ENCODE data around the gene HNRNPH1. TPM values are rescaled to one million over a fixed set of nuclear protein-coding genes. Genes with fewer than 3 reads are reported as not detected.
"Not testable (repeated sequence)": the region's sequence is repeated elsewhere in the genome, so short reads cannot be mapped to it uniquely, and the experiment has no call there.

HNRNPH1 gene, protein sequence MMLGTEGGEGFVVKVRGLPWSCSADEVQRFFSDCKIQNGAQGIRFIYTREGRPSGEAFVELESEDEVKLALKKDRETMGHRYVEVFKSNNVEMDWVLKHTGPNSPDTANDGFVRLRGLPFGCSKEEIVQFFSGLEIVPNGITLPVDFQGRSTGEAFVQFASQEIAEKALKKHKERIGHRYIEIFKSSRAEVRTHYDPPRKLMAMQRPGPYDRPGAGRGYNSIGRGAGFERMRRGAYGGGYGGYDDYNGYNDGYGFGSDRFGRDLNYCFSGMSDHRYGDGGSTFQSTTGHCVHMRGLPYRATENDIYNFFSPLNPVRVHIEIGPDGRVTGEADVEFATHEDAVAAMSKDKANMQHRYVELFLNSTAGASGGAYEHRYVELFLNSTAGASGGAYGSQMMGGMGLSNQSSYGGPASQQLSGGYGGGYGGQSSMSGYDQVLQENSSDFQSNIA
- 100 to 1,000 TPM; 410 to 898 (median 679) TPM for total RNA-seq

DNA sequence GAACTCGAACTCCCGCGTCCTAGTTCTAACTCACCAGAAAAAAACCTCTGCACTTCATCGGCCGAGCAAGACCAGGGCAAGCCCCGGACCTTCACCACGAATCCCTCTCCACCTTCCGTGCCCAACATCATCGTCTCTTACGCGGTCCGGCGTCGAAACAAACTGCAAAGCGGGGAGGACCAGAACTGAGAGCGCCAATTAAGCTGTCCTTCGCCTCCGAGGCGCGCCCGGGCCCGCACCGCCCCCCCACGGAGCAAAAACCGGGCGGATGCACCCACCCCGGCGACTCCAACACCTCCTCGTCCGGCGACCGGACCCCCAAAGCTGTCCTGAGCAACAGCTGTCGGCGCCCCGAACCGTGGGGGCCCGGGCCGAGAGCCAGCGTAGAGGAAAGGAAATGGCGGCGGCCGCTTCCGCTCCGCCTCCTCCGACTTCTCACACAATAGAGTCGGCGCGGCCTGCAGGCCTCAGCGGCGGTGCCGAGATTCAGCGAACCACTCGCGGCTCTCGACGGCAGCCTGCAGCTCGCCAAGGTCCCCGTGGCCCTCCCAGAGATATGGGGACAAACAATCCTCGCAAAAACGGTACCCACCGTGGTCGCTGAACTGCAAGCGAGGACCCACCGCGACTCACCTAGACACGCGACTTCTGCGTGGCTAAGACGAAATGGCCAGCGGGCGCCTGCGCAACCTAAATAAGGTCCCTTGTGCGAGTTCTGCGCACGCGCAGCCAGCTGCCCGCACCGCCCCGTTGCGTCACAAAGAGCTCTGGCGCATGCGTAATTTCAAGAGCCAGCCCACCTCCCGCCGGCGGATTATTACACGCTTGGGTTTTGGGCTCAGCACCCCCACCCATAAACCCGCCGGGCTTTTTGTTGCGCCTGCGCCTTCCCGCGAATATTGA is at the start of gene HNRNPH1:
TSS of gene HNRNPH1 (minus strand) at position 669 of the 903 bp plus-strand sequence. CDS start at position 131, 538 bp downstream.
- DNase-seq (ENCODE audit: low spot score) (peak; percentile 86), ATAC-seq (ENCODE audit: low FRiP score) (peak; percentile 86)
- TF ChIP-seq, protein P1, sequence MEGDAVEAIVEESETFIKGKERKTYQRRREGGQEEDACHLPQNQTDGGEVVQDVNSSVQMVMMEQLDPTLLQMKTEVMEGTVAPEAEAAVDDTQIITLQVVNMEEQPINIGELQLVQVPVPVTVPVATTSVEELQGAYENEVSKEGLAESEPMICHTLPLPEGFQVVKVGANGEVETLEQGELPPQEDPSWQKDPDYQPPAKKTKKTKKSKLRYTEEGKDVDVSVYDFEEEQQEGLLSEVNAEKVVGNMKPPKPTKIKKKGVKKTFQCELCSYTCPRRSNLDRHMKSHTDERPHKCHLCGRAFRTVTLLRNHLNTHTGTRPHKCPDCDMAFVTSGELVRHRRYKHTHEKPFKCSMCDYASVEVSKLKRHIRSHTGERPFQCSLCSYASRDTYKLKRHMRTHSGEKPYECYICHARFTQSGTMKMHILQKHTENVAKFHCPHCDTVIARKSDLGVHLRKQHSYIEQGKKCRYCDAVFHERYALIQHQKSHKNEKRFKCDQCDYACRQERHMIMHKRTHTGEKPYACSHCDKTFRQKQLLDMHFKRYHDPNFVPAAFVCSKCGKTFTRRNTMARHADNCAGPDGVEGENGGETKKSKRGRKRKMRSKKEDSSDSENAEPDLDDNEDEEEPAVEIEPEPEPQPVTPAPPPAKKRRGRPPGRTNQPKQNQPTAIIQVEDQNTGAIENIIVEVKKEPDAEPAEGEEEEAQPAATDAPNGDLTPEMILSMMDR (IDR thresholded peaks at IDR 0.05): no peak

DNA sequence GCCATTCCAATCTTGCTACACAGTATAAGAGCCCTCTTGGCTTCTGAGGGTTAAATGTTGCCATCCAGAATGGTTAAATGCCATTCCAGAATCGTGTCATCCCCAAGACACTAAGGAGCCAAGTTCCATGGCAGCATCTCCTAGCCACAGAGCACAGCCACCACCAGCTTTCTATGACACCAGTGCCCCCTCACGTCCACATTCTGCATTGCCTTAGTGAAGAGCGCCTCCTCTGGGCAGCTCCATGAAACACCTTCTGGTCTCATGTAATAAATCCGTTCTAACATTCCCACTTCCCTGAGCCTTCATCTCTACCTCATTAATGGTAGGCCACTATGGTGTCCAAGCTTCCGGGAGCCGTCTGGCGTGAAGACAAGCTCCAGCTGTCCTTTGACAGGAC is 44.9 kb upstream of the HNRNPH1 start:
- no peak for ATAC-seq (ENCODE audit: low FRiP score)
- DNase-seq (ENCODE audit: low spot score): no peak
- TF ChIP-seq, protein P1 (IDR thresholded peaks at IDR 0.05): no peak

DNA sequence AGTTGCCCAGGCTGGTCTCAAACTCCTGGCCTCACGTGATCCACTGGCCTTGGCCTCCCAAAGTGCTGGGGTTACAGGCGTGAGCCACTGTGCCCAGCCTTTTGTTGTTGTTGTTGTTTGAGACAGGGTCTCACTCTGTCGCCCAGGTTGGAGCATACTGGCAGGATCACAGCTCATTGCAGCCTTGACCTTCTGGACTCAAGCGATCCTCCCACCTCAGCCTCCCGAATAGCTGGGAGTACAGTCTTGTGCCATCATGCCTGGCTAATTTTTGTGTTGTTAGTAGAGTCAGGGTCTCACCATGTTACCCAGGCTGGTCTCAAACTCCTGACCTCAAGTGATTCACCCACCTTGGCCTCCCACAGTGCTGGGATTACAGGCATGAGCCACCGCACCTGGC is 38.2 kb upstream of the HNRNPH1 start:
- not testable (repeated sequence) for ATAC-seq (ENCODE audit: low FRiP score); DNase-seq (ENCODE audit: low spot score)

DNA sequence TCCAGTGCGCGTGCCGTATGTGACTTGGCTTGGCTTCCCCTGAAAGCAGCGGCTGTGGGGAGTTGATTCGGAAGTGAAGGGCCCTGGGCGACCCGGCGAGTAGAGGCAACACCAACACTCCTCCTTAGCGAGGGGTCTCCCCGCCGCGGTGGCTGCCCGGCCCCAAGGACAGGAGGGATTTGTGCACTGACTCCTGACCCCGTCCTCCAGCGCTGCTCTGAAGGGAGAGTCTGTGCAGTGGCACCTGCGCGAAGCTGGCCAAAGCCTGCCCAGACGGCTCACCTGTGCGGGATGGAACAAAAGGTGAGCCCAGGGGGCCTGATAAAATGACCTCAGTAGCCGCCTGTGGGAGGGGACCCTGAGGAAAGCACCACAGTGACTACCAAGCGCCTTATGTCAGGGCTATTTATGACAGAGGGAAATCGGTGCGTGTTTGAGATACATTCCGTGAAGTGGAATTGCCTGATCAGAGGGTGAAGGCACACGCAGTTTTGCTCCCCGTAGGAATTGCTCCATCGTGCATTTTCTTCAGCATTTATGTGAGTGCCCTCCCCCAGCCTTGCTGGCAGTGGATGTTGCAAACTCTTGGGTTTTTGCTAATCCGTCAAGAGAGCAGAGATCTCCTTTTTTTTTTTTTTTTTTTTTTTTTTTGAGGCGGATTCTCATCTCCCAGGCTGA is 34.8 kb upstream of the HNRNPH1 start:
- ATAC-seq (ENCODE audit: low FRiP score): peak; percentile 42
- not testable (repeated sequence) for DNase-seq (ENCODE audit: low spot score)

DNA sequence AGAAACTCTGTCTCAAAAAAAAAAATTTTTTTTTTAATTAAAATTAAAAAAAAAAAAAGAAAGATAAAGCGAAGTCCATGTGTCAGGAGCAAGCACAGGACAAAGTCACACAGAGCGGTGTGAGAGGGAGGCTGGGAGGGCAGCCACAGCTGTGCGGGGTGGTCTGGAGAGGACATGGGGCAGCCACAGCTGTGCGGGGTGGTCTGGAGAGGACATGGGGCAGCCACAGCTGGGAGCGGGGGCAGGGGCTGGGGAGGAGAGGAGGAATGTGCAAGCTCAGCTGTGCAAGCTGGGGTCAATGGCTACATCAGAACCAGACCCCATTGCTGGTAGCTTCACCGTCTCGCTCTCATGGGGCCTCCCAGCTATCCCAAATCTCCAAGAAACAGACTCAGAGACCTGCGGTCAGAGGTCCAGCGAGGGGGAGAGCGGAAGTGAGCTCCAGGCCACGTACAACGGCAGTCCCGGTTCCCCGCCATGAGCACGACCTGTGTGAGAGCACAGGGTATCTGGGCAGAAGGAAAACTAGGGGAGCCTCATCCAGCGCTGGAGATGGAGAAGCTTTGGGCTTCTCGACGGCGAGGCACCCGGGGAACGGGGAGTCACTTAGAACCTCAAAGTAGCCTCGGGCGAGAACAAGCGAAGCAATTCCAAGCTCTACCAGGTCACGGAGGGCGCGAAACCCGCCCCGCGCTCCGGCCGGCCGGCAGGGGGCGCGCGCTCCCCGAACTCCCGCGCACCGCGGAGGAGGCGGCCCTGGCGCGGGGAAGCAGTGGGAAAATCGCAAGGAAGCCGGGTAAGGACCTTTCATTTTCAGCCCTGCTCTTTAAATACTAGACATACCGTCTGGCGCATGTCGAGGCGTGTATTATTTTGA is 34.1 kb upstream of the HNRNPH1 start:
- DNase-seq (ENCODE audit: low spot score): not testable (repeated sequence)
- ATAC-seq (ENCODE audit: low FRiP score): peak; percentile 94

DNA sequence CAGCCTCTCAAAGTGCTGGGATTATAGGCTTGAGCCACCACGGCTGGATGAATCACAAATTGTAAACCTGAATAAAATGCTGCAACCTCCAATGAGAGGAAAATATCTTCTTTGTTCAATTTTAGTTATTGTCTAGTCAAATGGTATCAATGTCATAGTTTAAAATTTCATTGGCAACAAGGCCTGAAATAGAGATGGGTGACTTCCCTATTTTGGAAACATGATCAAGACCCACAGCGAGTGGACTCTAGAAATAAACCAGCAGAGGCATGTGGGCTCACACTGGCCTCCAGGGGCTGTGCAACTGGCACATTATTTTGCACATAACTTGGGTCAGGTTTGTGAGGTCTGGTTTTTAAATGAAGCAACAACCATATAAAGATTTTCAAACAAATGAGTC is 29.7 kb upstream of the HNRNPH1 start:
- not testable (repeated sequence) for DNase-seq (ENCODE audit: low spot score); ATAC-seq (ENCODE audit: low FRiP score)

DNA sequence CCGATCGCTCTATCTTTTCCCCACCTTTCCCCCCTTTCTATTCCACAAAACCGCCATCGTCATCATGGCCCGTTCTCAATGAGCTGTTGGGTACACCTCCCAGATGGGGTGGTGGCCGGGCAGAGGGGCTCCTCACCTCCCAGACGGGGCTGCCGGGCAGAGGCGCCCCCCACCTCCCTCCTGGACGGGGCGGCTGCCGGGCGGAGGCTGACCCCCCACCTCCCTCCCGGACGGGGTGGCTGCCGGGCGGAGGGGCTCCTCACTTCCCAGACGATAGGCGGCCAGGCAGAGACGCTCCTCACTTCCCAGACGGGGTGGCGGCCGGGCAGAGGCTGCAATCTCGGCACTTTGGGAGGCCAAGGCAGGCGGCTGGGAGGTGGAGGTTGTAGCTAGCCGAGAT is 26.8 kb upstream of the HNRNPH1 start:
- not testable (repeated sequence) for DNase-seq (ENCODE audit: low spot score); ATAC-seq (ENCODE audit: low FRiP score)

DNA sequence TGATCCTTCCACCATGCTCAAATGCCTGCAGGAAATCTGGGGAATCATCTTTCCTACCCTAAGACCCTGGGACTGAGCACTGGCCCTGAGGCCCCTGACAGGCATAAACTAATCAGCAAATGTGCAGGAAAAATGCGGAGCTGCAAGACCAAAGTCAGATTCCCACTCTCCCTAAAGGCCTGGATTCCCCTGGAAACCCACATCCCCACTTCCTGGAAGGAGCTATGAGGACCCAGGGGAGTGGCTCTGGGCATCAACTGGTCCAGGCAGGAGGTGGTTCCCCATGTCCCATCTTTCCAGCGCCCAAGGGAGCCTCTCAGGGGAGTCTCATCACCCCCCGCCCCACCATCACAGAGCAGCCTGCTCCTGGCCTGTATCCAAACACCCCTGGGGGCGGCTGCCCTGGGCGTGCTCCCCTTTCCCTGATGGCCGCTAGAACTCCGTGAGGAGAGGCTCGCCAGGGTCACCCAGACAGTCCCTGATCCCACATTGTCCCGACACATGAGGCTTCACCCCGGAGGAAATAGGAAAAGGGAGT is 25.8 kb upstream of the HNRNPH1 start:
- not testable (repeated sequence) for ATAC-seq (ENCODE audit: low FRiP score); DNase-seq (ENCODE audit: low spot score)

DNA sequence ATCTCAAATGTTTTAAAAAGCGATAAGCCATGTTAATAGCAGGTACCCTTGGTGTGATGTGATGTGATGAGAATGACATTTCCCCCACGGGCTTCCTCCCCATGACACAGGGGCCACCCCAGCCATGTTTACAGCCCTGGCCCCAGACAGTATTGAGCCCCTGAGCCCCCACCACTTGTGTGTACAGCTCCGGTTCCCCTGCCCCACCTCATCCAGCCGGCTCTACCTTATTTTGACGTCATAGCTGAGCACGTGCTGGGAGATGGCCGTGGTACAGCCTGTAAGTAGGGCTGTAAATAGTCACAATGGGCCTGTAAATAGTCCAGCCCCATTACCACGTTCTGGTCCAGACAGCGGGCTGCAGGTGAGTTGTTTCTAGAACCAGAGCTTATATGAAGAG is 24.9 kb upstream of the HNRNPH1 start:
- ATAC-seq (ENCODE audit: low FRiP score) (no peak), DNase-seq (ENCODE audit: low spot score) (no peak)
- TF ChIP-seq, protein P1 (IDR thresholded peaks at IDR 0.05): no peak

DNA sequence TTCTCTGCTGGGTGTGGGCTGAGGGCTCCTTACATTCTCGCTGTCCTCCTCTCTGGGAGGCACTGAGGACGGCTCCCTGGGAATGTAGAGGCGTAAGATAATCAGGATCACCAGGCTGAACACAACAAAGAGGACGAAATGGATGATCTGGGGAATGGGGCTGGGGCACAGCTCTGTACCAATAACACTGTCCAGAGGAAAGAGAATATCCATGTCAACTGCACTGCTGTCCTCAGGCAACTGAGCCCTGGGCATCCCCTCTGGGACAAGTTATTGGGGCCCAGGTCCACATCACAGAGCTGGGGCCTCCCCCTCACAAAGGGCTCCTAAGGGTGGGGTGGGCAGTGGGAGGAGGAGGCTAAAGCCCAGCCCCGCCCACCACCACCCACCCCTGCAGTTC is 21.3 kb upstream of the HNRNPH1 start:
- not testable (repeated sequence) for ATAC-seq (ENCODE audit: low FRiP score); DNase-seq (ENCODE audit: low spot score)

DNA sequence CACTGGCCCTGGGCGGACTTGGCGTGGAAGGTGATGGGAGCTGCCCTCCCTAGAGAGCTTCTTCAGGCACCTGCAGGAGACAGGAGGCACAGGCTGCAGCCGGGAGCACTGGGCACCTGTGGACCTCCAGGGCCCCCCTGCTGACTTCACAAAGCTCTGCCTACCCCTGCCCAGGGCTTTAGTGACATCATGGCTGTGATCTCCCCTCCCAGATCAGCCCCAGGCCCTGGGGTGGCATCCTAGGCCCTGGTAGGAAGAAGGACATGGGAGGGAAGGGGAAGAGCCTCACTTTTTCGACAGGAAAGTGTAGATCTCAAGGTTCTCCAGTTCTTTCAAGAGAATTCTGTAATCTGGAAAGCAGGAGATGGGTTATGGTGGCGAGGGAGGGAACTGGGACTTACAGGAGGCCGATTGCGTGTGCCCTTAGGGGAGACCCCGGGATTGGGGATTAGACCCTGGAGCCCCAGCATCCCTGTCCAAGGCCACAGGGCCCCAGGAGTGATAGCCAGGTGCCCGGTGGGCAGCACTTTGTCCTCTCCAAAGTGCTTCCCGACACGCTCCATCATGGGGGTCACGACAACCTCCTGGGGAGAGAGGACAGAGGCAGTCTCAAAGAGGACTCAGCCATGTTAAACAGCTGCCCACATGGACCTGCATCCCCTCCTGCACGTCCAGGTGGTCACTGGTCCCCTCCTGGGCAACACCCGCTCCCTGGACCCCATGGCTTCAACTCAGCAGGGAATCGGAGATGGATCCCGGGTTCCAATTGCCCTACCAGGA is 19.9 kb upstream of the HNRNPH1 start:
- not testable (repeated sequence) for DNase-seq (ENCODE audit: low spot score)

DNA sequence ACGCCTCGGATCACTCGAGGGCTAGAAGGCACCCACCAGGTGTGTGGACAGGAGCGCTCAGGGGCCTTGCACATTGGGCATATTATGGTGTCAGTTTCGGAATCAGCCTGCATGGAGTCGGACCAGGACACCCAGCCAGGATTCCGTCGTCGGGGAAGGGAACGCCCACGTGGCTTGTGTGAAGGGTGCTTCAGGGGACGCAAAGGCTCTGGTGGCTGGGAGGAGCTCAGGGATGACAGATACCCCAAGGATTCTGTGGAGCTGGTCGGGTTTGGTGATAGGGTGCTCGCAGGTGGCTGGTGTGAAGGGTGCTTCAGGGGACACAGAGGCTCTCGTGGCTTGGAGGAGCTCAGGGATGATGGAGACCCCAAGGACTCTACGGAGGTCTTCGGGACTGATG is 19.2 kb upstream of the HNRNPH1 start:
- ATAC-seq (ENCODE audit: low FRiP score); DNase-seq (ENCODE audit: low spot score): not testable (repeated sequence)

More for the DNA sequence above, 19.9 kb upstream of the HNRNPH1 start:
- not testable (repeated sequence) for ATAC-seq (ENCODE audit: low FRiP score)

DNA sequence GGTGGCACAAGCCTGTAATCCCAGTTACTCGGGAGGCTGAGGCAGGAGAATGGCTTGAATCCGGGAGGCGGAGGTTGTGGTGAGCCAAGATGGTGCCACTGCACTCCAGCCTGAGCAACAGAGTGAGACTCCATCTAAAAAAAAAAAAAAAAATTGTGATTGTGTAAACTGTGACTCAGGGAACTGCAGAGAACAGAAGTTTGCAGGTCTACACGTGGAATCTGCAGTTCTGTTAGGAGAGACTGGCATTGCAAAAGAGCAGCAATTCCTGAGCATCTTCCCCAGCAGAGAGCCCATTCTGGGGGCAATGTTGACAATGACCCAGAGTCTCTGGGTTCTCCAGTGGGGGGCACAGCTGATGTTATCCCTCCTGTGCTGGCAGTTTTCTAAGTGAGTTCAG is 18.3 kb upstream of the HNRNPH1 start:
- not testable (repeated sequence) for DNase-seq (ENCODE audit: low spot score); ATAC-seq (ENCODE audit: low FRiP score)

Data from omental fat pad (tissue), 4 donors.